GM12891 (cell line): ENCODE data around the gene ANKRD34B.
A peak's percentile ranks its signal among the peaks of the same experiment; 100 is the strongest.

Experiments
- DNase-seq: peaks from one replicate; pipeline ENCODE4 v3.0.0; 2011; ENCODE audit warnings: low spot score; ENCODE audit not compliant: insufficient read length
- FAIRE-seq: peaks from 2 replicates; lab custom pipeline; 2011; peaks lifted over from hg19 to GRCh38; lab: Jason Lieb, UNC
- PAX5 ChIP-seq: IDR thresholded peaks from 2 replicates; pipeline ENCODE4 v1.6.1; 2011; ENCODE audit warnings: low read length, moderate library complexity, mild to moderate bottlenecking; ENCODE audit not compliant: insufficient read depth, severe bottlenecking
- POLR2A ChIP-seq: IDR thresholded peaks from 2 replicates; pipeline ENCODE4 v1.6.1; 2011; ENCODE audit warnings: low read depth, low read length, control low read depth
- POLR2AphosphoS5 ChIP-seq: IDR thresholded peaks from 2 replicates; pipeline ENCODE4 v1.6.1; 2011; ENCODE audit warnings: low read depth, low read length, control low read depth
- POU2F2 ChIP-seq: IDR thresholded peaks from 2 replicates; pipeline ENCODE4 v1.6.1; 2011; ENCODE audit warnings: low read depth, mild to moderate bottlenecking, control low read depth, low read length, moderate library complexity
- SPI1 ChIP-seq: IDR thresholded peaks from 2 replicates; pipeline ENCODE4 v1.6.1; 2011; ENCODE audit warnings: low read depth, low read length, control low read depth
- TAF1 ChIP-seq: IDR thresholded peaks from 2 replicates; pipeline ENCODE4 v1.6.1; 2011; ENCODE audit warnings: low read depth, low read length, control low read depth

Gene ANKRD34B

GRCh38 chr5:80577707-80578106 is 7.6 kb upstream of the ANKRD34B start:
- FAIRE-seq (no peak), DNase-seq (no peak)
- TF ChIP-seq TAF1 (no peak), POLR2A (no peak), PAX5 (no peak), POU2F2 (no peak), POLR2AphosphoS5 (no peak), SPI1 (no peak)

GRCh38 chr5:80576383-80576782 is 6.3 kb upstream of the ANKRD34B start:
- DNase-seq (no peak), FAIRE-seq (no peak)
- no peak for TF ChIP-seq POLR2AphosphoS5
- no peak for TF ChIP-seq POU2F2
- no peak for TF ChIP-seq PAX5
- TF ChIP-seq POLR2A: no peak
- no peak for TF ChIP-seq TAF1
- no peak for TF ChIP-seq SPI1

- no peak for TF ChIP-seq POLR2AphosphoS5
- no peak for TF ChIP-seq TAF1
- no peak for TF ChIP-seq POU2F2
- no peak for TF ChIP-seq PAX5
- no peak for TF ChIP-seq POLR2A
- no peak for TF ChIP-seq SPI1
- FAIRE-seq (no peak), DNase-seq (no peak)
Observed at GRCh38 chr5:80573062-80573461, 3.0 kb upstream of the ANKRD34B start.

- DNase-seq: peak; percentile 40
- TF ChIP-seq POLR2AphosphoS5 (no peak), SPI1 (no peak), POU2F2 (no peak), POLR2A (no peak), TAF1 (no peak), PAX5 (no peak)
- FAIRE-seq: no peak
Observed at GRCh38 chr5:80569086-80569960, 757 bp downstream of the ANKRD34B start.

GRCh38 chr5:80568251-80568650 is 1.8 kb downstream of the ANKRD34B start:
- TF ChIP-seq PAX5 (no peak), POU2F2 (no peak), POLR2A (no peak), SPI1 (no peak), TAF1 (no peak), POLR2AphosphoS5 (no peak)
- no peak for FAIRE-seq

DNA sequence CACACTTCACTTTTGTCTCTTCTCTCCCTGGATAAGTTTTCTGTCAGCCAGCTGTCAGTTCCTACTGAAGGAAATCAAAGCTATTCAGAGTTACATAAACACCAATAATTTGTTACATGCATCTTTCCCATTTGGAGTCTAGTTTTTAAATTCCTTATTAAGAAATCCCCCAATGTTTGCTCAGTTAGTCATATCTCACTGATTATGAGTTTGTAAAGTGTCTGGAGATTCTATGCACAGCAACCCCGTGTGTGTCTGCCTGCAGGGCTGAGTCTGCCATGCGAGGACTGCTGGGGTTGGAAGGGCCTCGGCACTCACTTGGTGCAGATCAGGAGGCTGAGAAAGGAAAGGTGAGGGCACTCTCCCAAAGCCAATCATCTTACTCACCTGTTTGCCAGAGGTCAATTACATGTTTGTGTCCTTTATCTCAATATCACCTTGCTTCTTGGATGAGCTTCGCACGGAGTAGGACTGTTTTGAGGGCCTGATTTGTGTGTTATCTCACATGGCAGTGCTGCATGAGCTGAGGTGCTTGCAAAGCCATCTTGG is 3.3 kb downstream of the ANKRD34B start:
- FAIRE-seq (no peak), DNase-seq (no peak)
- TF ChIP-seq POLR2A: no peak
- TF ChIP-seq POU2F2: no peak
- TF ChIP-seq POLR2AphosphoS5: no peak
- TF ChIP-seq PAX5: no peak
- no peak for TF ChIP-seq SPI1
- TF ChIP-seq TAF1: no peak

More at GRCh38 chr5:80568251-80568650, 1.8 kb downstream of the ANKRD34B start:
- no peak for DNase-seq

DNA sequence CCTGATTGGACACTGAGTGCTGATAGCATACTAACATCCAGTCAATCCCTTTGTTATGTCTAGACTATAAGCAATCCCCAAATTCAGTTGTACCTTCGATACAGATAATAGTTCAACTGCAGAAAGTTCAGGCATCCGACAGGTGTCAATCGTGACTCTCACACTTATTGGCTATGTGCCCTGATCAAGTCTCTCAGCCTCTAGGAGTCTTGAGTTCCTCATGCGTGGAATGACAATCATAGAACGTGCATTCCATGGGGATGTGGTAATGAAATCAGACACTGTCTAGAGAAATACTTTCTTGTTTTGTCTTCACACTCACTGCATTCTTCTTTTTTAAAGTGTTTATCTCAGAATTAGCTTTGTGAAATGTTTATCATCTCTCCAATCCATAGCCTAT is 4.8 kb downstream of the ANKRD34B start:
- no peak for DNase-seq
- no peak for FAIRE-seq
- TF ChIP-seq POLR2A (no peak), POU2F2 (no peak), PAX5 (no peak), SPI1 (no peak), POLR2AphosphoS5 (no peak), TAF1 (no peak)

DNA sequence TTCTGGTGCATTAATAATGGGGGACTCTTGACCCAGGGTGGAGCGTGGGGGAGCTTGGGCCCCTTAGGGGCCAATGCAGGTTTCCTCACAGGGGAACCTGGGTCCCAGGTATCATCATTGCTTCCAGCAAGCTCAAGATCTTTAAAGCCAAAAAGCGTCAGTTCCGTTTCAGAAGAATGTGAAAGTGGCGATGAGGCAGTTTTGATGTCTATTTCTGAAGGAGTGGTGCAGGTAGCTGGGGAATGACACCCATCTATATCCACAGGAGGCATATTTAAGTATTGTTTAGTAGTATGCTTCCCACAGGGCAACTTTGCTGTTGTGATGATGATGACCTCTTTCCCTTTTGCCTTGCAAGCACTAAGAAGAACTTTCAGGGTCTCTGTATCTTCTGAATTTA is 10.8 kb downstream of the ANKRD34B start:
- DNase-seq: no peak
- TF ChIP-seq POLR2A (no peak), TAF1 (no peak), SPI1 (no peak), PAX5 (no peak), POU2F2 (no peak), POLR2AphosphoS5 (no peak)
- FAIRE-seq: no peak

DNA sequence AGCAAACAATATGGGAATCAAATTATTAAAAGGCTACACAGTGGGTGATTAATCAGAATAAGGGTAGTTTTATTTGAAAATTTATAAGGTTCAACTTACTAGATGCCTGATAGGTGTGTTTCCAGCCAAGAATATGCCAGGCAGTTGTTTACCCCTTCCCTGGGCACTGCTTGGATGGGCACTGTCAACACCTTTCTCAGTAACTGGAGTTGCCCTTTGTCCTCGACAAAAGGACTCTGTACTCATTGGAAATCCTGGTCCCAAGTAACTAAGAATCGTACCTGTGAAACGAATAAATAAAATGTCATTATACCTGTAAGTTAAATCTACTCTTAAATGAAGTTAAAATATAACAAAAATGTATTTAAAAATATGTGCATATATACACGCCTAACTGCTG is 15.0 kb downstream of the ANKRD34B start:
- no peak for DNase-seq
- TF ChIP-seq PAX5: no peak
- TF ChIP-seq POLR2A: no peak
- no peak for TF ChIP-seq POLR2AphosphoS5
- TF ChIP-seq TAF1: no peak
- TF ChIP-seq POU2F2: no peak
- TF ChIP-seq SPI1: no peak
- no peak for FAIRE-seq

GRCh38 chr5:80554646-80555045 is 15.4 kb downstream of the ANKRD34B start:
- FAIRE-seq (no peak), DNase-seq (no peak)
- TF ChIP-seq SPI1: no peak
- TF ChIP-seq POU2F2: no peak
- no peak for TF ChIP-seq POLR2AphosphoS5
- TF ChIP-seq PAX5: no peak
- TF ChIP-seq TAF1: no peak
- no peak for TF ChIP-seq POLR2A

- DNase-seq (no peak), FAIRE-seq (no peak)
- no peak for TF ChIP-seq SPI1
- TF ChIP-seq TAF1: no peak
- TF ChIP-seq PAX5: no peak
- TF ChIP-seq POU2F2: no peak
- no peak for TF ChIP-seq POLR2AphosphoS5
- TF ChIP-seq POLR2A: no peak
Observed at GRCh38 chr5:80541392-80541791, 28.7 kb downstream of the ANKRD34B start.
